Measurements from ENCODE around the gene MON2.
"Not testable (repeated sequence)": the region's sequence is repeated elsewhere in the genome, so short reads cannot be mapped to it uniquely, and the experiment has no call there.

Gene MON2

GRCh38 chr12:62466594-62467491 is at the start of gene MON2:
MON2 (plus strand) TSS chr12:62466826; CDS start chr12:62467208, 382 bp downstream.
- DNase-seq = peak; percentile 93

- no peak for DNase-seq
Measured at GRCh38 chr12:62426089-62426488, 40.5 kb upstream of the MON2 start.

- no peak for DNase-seq
Measured at GRCh38 chr12:62429457-62429856, 37.2 kb upstream of the MON2 start.

GRCh38 chr12:62434494-62435302 is 31.9 kb upstream of the MON2 start:
- no peak for DNase-seq

- peak; percentile 54 for DNase-seq
Measured at GRCh38 chr12:62435303-62436163, 31.1 kb upstream of the MON2 start.

- DNase-seq = no peak
Measured at GRCh38 chr12:62436164-62436503, 30.5 kb upstream of the MON2 start.

- DNase-seq = peak; percentile 72
Measured at GRCh38 chr12:62438098-62438692, 28.4 kb upstream of the MON2 start.

GRCh38 chr12:62446754-62447452 is 19.7 kb upstream of the MON2 start:
- DNase-seq = no peak

GRCh38 chr12:62448436-62448835 is 18.2 kb upstream of the MON2 start:
- DNase-seq = no peak

GRCh38 chr12:62455429-62455828 is 11.2 kb upstream of the MON2 start:
- not testable (repeated sequence) for DNase-seq

- no peak for DNase-seq
Measured at GRCh38 chr12:62458626-62459025, 8.0 kb upstream of the MON2 start.

- DNase-seq = no peak
Measured at GRCh38 chr12:62459976-62460375, 6.7 kb upstream of the MON2 start.

- DNase-seq = not testable (repeated sequence)
Measured at GRCh38 chr12:62461171-62461837, 5.3 kb upstream of the MON2 start.

- DNase-seq = not testable (repeated sequence)
Measured at GRCh38 chr12:62463252-62463651, 3.4 kb upstream of the MON2 start.

GRCh38 chr12:62466018-62466593 is 520 bp upstream of the MON2 start:
- DNase-seq = peak; percentile 43

- no peak for DNase-seq
Measured at GRCh38 chr12:62468397-62468796, 1.8 kb downstream of the MON2 start.

- no peak for DNase-seq
Measured at GRCh38 chr12:62468935-62469334, 2.3 kb downstream of the MON2 start.

- DNase-seq = no peak
Measured at GRCh38 chr12:62469704-62470103, 3.1 kb downstream of the MON2 start.

- DNase-seq = no peak
Measured at GRCh38 chr12:62471734-62472133, 5.1 kb downstream of the MON2 start.

- no peak for DNase-seq
Measured at GRCh38 chr12:62472472-62472871, 5.8 kb downstream of the MON2 start.

Measured in midbrain (tissue), 1 donor.